Measurements from ENCODE around the gene CD58. TPM values are rescaled to one million over a fixed set of nuclear protein-coding genes. Genes with fewer than 3 reads are reported as not detected.

CD58 gene
- total and polyA plus RNA-seq, 2 of the 4 experiments (the other 2 are of a cell fraction): 5.4 to 5.7 TPM

DNA sequence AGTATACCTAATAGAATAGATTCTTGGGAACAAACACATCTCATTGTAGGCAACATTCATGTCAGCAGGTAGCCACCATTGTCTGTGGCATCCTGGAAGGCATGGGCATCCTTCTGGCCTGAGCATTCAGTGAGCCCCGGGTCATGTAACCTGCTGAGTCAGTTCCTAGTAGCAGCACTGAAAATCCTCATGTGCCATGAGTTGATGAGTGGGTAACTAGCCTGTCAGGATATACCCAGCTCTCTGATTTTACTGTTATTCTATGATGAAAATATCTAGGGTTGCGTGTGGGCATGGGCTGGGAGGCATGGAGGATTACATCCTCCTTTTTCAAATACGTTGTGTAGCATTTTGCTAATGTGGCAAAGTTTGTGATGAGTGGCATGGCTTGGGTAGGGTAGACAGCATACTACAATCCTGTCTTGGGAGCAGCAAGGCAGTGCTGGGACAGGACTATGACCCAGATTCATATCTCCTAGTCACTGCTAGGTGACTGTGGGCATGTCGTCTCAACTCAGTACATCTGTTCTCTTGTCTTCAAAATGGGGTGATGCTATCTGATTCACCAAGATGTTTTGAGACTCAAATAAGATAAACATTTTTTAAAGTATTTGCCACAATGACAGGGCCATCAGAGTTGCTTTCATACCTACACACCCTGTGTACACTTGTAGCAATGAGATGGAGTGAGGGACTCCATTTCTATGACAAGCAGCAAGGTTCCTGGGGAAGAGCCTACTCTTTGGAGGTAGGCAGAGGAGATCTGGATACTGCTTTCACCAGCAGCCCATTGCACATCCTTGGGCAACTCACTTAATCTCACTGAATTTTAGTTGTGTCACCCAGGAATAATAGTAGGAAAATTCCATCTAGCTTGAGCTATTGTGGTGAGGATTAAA is 62.5 kb downstream of the CD58 start:
- intact Hi-C loops (cut with micrococcal nuclease) (no loop called here), dilution Hi-C loops (cut with HindIII; ENCODE audit: low sequenced_read_pairs, unreplicated experiment) (no loop called here), in situ Hi-C loops (cut with MboI; ENCODE audit: low sequenced_read_pairs) (no loop called here)
- no peak overlapping the region for H3K9ac ChIP-seq (ENCODE audit: low read depth, low read length)
- 0 out of 2 replicates have a peak overlapping the region, but pooled peaks have one; percentile 9 for H4K91ac ChIP-seq (ENCODE audit: insufficient read depth, low read depth, low read length)
- H4K20me1 ChIP-seq (ENCODE audit: insufficient read depth, low read length): no peaks in the 10 kb centered on the region
- peak overlapping the region; percentile 29; the same call in 1 of the 2 replicates for H3K4ac ChIP-seq (ENCODE audit: low read depth, low read length)
- no peak overlapping the region for H3K56ac ChIP-seq (ENCODE audit: extremely low read depth, insufficient read depth, low read length)
- no TSS peak for BruUV-seq (replicated peaks)
- ChIA-PET POLR2A (ENCODE audit: unreplicated experiment) (no interaction called here), CTCF (interaction anchor here (0.6 to 2.6 kb wide), 3 partner anchors 9 to 369 kb away, joined by 3 to 9 read pairs (median 4); no protein-coding TSS in a partner anchor)
- H2BK15ac ChIP-seq (ENCODE audit: low read depth, low read length): peak overlapping the region; percentile 64; the same call in 1 of the 3 replicates
- no peaks in the 10 kb centered on the region for H3K27me3 ChIP-seq (ENCODE audit: control insufficient read depth, insufficient read depth, low read length)
- H3K23ac ChIP-seq (ENCODE audit: low read depth, low read length): no peak overlapping the region
- ATAC-seq (ENCODE audit: low read depth) (no peak), DNase-seq (no peak)
- H3K9me1 ChIP-seq (ENCODE audit: insufficient read depth, low read length): peaks cover 10% of the 10 kb centered on the region
- peak overlapping the region; percentile 62 for H2AK5ac ChIP-seq (ENCODE audit: low read depth, low read length)
- H3K79me1 ChIP-seq (ENCODE audit: low read depth in 1 of 2, low read length in 2 of 2): no peaks in the 10 kb centered on the region
- peak overlapping the region; percentile 56 for H2AFZ ChIP-seq (replicated peaks; ENCODE audit: low read length, poor library complexity)
- H3K18ac ChIP-seq (ENCODE audit: low read depth, low read length): no peak overlapping the region
- no peak overlapping the region for H2BK120ac ChIP-seq (ENCODE audit: low read depth, low read length)
- peak overlapping the region; percentile 55; the same call in 1 of the 2 replicates for H3K14ac ChIP-seq (replicated peaks; ENCODE audit: low read depth, low read length)
- H3K9me3 ChIP-seq (ENCODE audit: control insufficient read depth, insufficient read depth, low read length): no peaks in the 10 kb centered on the region; the same call in 1 of the 2 replicates
- no peak overlapping the region for H3K27ac ChIP-seq (ENCODE audit: insufficient read depth, low read length)
- no peak overlapping the region for H4K5ac ChIP-seq (ENCODE audit: low read depth, low read length)
- H3K4me3 ChIP-seq (ENCODE audit: insufficient read depth, low read depth, low read length): no peak overlapping the region
- H3K36me3 ChIP-seq (ENCODE audit: control insufficient read depth, insufficient read depth, low read length): no peaks in the 10 kb centered on the region
- H3K4me1 ChIP-seq (ENCODE audit: control insufficient read depth, insufficient read depth, low read length): peaks cover 7% of the 10 kb centered on the region
- no peak overlapping the region for H3K4me2 ChIP-seq (ENCODE audit: low read depth, low read length)
- H2BK20ac ChIP-seq (ENCODE audit: low read depth, low read length): 0 out of 2 replicates have a peak overlapping the region, but pooled peaks have one; percentile 25
- no peak overlapping the region for H2AK9ac ChIP-seq (replicated peaks; ENCODE audit: low read depth, low read length, poor library complexity)
- WGBS, 2 experiments (ENCODE audit: extremely low coverage in 2 of 2, insufficient read length in 1 of 2): no CpG with 5 or more reads among the region's 4 CpGs
- no peak overlapping the region; a peak in 2 of 4 replicates for H4K8ac ChIP-seq (ENCODE audit: low read depth in 2 of 2, low read length in 2 of 2)
- H2BK5ac ChIP-seq (ENCODE audit: low read depth, low read length, poor library complexity, severe bottlenecking): no peak overlapping the region
- TF ChIP-seq, protein P1, sequence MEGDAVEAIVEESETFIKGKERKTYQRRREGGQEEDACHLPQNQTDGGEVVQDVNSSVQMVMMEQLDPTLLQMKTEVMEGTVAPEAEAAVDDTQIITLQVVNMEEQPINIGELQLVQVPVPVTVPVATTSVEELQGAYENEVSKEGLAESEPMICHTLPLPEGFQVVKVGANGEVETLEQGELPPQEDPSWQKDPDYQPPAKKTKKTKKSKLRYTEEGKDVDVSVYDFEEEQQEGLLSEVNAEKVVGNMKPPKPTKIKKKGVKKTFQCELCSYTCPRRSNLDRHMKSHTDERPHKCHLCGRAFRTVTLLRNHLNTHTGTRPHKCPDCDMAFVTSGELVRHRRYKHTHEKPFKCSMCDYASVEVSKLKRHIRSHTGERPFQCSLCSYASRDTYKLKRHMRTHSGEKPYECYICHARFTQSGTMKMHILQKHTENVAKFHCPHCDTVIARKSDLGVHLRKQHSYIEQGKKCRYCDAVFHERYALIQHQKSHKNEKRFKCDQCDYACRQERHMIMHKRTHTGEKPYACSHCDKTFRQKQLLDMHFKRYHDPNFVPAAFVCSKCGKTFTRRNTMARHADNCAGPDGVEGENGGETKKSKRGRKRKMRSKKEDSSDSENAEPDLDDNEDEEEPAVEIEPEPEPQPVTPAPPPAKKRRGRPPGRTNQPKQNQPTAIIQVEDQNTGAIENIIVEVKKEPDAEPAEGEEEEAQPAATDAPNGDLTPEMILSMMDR (conservative IDR thresholded peaks at IDR 0.05; ENCODE audit: low read depth, low read length): no peak
- TF ChIP-seq SMC3 (IDR thresholded peaks at IDR 0.05; ENCODE audit: low read depth, low read length) (no peak), NFE2L2 (IDR thresholded peaks at IDR 0.05; ENCODE audit: low read depth, low read length) (no peak), MAFK (IDR thresholded peaks at IDR 0.05; ENCODE audit: low read depth, low read length) (no peak), USF2 (IDR thresholded peaks at IDR 0.05; ENCODE audit: low read depth, low read length) (no peak), FOS (IDR thresholded peaks at IDR 0.05; ENCODE audit: low read depth, low read length) (no peak), RAD21 (IDR thresholded peaks at IDR 0.05; ENCODE audit: low read length) (no peak), MAZ (IDR thresholded peaks at IDR 0.05; ENCODE audit: borderline replicate concordance, low read depth, low read length) (no peak), BHLHE40 (IDR thresholded peaks at IDR 0.05; ENCODE audit: low read depth, low read length) (no peak), POLR2A (IDR thresholded peaks at IDR 0.05; ENCODE audit: low read depth, low read length) (no peak), RCOR1 (IDR thresholded peaks at IDR 0.05; ENCODE audit: insufficient replicate concordance, low read length) (no peak), RFX5 (IDR thresholded peaks at IDR 0.05; ENCODE audit: low read depth, low read length) (no peak), ELK1 (IDR thresholded peaks at IDR 0.05; ENCODE audit: borderline replicate concordance, low read depth, low read length) (no peak), MXI1 (IDR thresholded peaks at IDR 0.05; ENCODE audit: borderline replicate concordance, low read depth, low read length) (no peak)
